ENCODE data around the gene CD3E. TPM values are rescaled to one million over a fixed set of nuclear protein-coding genes. Genes with fewer than 3 reads are reported as not detected.

The CD3E gene
- total RNA-seq, 2 experiments from 2014 or later = 680 to 841 TPM

DNA sequence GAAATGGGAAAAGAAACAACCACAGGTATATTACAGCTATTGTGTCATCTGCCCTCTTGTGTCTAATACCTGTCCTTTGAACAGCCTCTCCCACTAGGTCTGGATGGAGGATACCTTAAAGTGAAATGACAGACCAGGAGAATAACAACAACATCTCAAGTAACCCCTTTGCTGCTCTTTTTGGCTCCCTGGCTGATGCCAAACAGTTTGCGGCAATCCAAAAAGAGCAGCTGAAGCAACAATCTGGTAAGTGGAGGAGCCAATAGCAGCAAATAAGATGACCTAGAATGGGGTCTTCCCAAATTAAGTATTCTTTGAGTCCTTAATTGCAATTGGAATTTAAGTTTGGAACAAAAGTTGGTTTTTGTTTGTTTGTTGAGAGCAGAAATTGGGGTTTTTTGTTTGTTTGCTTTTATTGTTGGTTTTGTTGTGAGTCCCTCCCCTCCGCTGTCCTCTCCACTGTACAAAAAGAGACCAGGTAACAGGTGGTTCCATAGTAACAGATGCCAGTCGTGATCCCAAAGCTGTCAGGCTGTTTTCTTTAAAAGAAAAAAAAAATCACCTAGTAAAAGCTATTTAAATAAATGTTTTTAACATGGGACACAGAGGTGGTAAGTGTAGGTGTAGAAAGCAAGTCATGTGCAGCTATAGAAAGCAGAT is 60.6 kb downstream of the CD3E start:
- Mint-ChIP-seq H3K36me3 (ENCODE audit: low read depth) (peaks cover 46% of the 10 kb centered on the region), H3K27me3 (no peaks in the 10 kb centered on the region), H3K4me3 (no peak overlapping the region), H3K4me1 (peaks cover 35% of the 10 kb centered on the region), H3K27ac (no peak overlapping the region), H3K9me3 (no peaks in the 10 kb centered on the region)
- DNase-seq = no peak
- ChIA-PET CTCF (interaction anchor here (0.7 to 3.4 kb wide), 10 partner anchors 8 to 276 kb away, joined by 3 to 16 read pairs (median 4); no protein-coding TSS in a partner anchor), POLR2A (interaction anchor here (0.6 kb wide), 1 partner anchor 507 kb away, joined by 5 read pairs; no protein-coding TSS in a partner anchor)

Other genes with a start within 250 kb of the CD3E start
- not detected for gene TMPRSS4, start 227.7 kb upstream of the CD3E start, total RNA-seq
- gene SMIM35, start 217.8 kb upstream of the CD3E start, total RNA-seq = under 1 TPM; 0.27 TPM
- gene SCN4B, start 151.9 kb upstream of the CD3E start, total RNA-seq = under 1 TPM in 1 of 2 experiments, not detected in 1; 0.10 TPM
- gene SCN2B, start 128.1 kb upstream of the CD3E start, total RNA-seq = not detected
- gene JAML, start 79.7 kb upstream of the CD3E start, total RNA-seq = 100 to 1,000 TPM; 117 to 122 TPM
- gene MPZL3, start 52.4 kb upstream of the CD3E start, total RNA-seq = 10 to 100 TPM; 21.2 to 22.0 TPM
- 1 to 10 TPM; 5.5 to 6.0 TPM for gene MPZL2, start 40.4 kb upstream of the CD3E start, total RNA-seq
- 100 to 1,000 TPM; 489 to 557 TPM for gene CD3D, start 38.0 kb downstream of the CD3E start, total RNA-seq
- 100 to 1,000 TPM; 264 to 268 TPM for gene CD3G, start 39.6 kb downstream of the CD3E start, total RNA-seq
- 10 to 100 TPM; 42.6 to 49.1 TPM for gene UBE4A, start 54.9 kb downstream of the CD3E start, total RNA-seq
- 100 to 1,000 TPM; 195 to 272 TPM for gene ATP5MG, start 96.9 kb downstream of the CD3E start, total RNA-seq
- gene KMT2A, start 131.8 kb downstream of the CD3E start, total RNA-seq = 100 to 1,000 TPM in 1 of 2 experiments, 10 to 100 TPM in 1; 93.4 to 102 TPM
- gene TTC36, start 222.7 kb downstream of the CD3E start, total RNA-seq = 1 to 10 TPM; 1.1 to 1.8 TPM
- gene TMEM25, start 226.5 kb downstream of the CD3E start, total RNA-seq = 1 to 10 TPM; 7.8 to 9.5 TPM

Measured in activated CD4-positive, alpha-beta T cell treated with anti-CD3 and anti-CD28 coated beads, Interleukin-2, amount 10 ng/mL, durations not matched to agents 7 days and 5 days (primary cell).